Esophagus squamous epithelium (tissue), 4 donors: ENCODE data around the gene DPP4.

Source experiments
- CTCF ChIP-seq, 6 experiments: fragments of 450-650 bp in 4 of 6; fragments of 200-600 bp in 2 of 6; sonication (generic) in 2 of 6; IDR thresholded peaks; one replicate each; pipeline ENCODE4 v1.5.1; 2016 to 2019; ENCODE audit warnings: antibody characterized with exemption in 6 of 6, mild to moderate bottlenecking in 4 of 6, moderate library complexity in 4 of 6
- POLR2A ChIP-seq, 4 donors: fragments of 450-650 bp; IDR thresholded peaks; one replicate each; pipeline ENCODE4 v1.6.1; 2017; ENCODE audit warnings: antibody characterized with exemption in 4 of 4, mild to moderate bottlenecking in 4 of 4, moderate library complexity in 3 of 4

- TF ChIP-seq CTCF (IDR thresholded peaks at IDR 0.05) (no peak), POLR2A (IDR thresholded peaks at IDR 0.05) (no peak)
Observed at GRCh38 chr2:162091325-162092007, 17.5 kb upstream of the DPP4 start.
